GM12878 (cell line): ENCODE measurements around the gene RALB. TPM values are rescaled to one million over a fixed set of nuclear protein-coding genes. Genes with fewer than 3 reads are reported as not detected.

Experiments
- ATAC-seq: fragments of 200-7000 bp; cut with Tn5 transposase; 3 replicates; pipeline ENCODE4 v1.9.1; 2020; ENCODE audit warnings: mild to moderate bottlenecking, moderate library complexity
- BruUV-seq: library from RNA; stranded (reverse); fragments of 400-500 nt; replicated peaks from 2 replicates; lab custom pipeline; 2021; lab: Mats Ljungman, UMichigan
- CTCF ChIA-PET: fragments of 300-600 bp; sonication (Branson Sonifier 250); formaldehyde crosslinking; extraction: SDS; loops from one replicate; lab custom pipeline; 2021; ENCODE audit warnings: inconsistent platforms; lab: Yijun Ruan, JAX
- POLR2A ChIA-PET: fragments of 350-600 bp; formaldehyde crosslinking; extraction: SDS; loops from one replicate; lab custom pipeline; 2021; ENCODE audit warnings: inconsistent platforms; lab: Charles Lee
- RAD21 ChIA-PET: fragments of 300-600 bp; sonication (Branson Sonifier 250); formaldehyde crosslinking; loops from one replicate; lab custom pipeline; 2023; ENCODE audit warnings: antibody characterized with exemption; ENCODE audit not compliant: unreplicated experiment; lab: Charles Lee
- SMC1A ChIA-PET: fragments of 300-600 bp; sonication (Branson Sonifier 250); formaldehyde crosslinking; loops from one replicate; lab custom pipeline; 2023; ENCODE audit not compliant: unreplicated experiment, uncharacterized antibody; lab: Charles Lee
- DNase-seq: peaks from one replicate; pipeline ENCODE4 v3.0.0-alpha.2; 2011; ENCODE audit warnings: low read depth, low spot score
- FAIRE-seq: peaks from 3 replicates; lab custom pipeline; 2011; peaks lifted over from hg19 to GRCh38; lab: Jason Lieb, UNC
- H2AFZ ChIP-seq: 2 replicates; pipeline ENCODE4 v1.6.0; 2011; ENCODE audit warnings: low read depth, low read length, control low read depth; ENCODE audit not compliant: control insufficient read depth
- H3K27ac ChIP-seq: 2 replicates; pipeline ENCODE4 v1.5.1; 2011; ENCODE audit warnings: control low read depth; ENCODE audit not compliant: control insufficient read depth, insufficient read depth
- H3K27me3 ChIP-seq, 2 experiments: replicated peaks in 1 of 2; 2 replicates each; pipeline versions ENCODE4 v1.6.0 to v1.6.1; 2011; ENCODE audit warnings: low read length in 1 of 2; ENCODE audit not compliant: control insufficient read depth in 2 of 2, insufficient read depth in 2 of 2
- H3K36me3 ChIP-seq, 2 experiments: 2 replicates each; pipeline ENCODE4 v1.5.1; 2011; ENCODE audit warnings: low read length in 1 of 2; ENCODE audit not compliant: control insufficient read depth in 2 of 2, insufficient read depth in 2 of 2
- H3K4me1 ChIP-seq: 2 replicates; pipeline ENCODE4 v1.6.1; 2011; ENCODE audit warnings: mild to moderate bottlenecking, low read length, moderate library complexity, mixed read lengths; ENCODE audit not compliant: control insufficient read depth, insufficient read depth
- H3K4me2 ChIP-seq: 2 replicates; pipeline ENCODE4 v1.6.0; 2011; ENCODE audit warnings: control low read depth; ENCODE audit not compliant: control insufficient read depth, insufficient read depth
- H3K4me3 ChIP-seq: fragments of 200-600 bp; sonication (generic); 2 replicates; pipeline ENCODE4 v1.5.1; 2016
- H3K79me2 ChIP-seq: 2 replicates; pipeline ENCODE4 v1.6.0; 2011; ENCODE audit warnings: low read length; ENCODE audit not compliant: control insufficient read depth, insufficient read depth
- H3K9ac ChIP-seq: 2 replicates; pipeline ENCODE4 v1.8.0; 2011; ENCODE audit warnings: low read length, control low read depth, mixed read lengths; ENCODE audit not compliant: control insufficient read depth, insufficient read depth
- H3K9me3 ChIP-seq: replicated peaks from 3 replicates; pipeline ENCODE4 v1.5.1; 2011; ENCODE audit warnings: mild to moderate bottlenecking, low read length; ENCODE audit not compliant: control insufficient read depth, insufficient read depth
- H4K20me1 ChIP-seq: 2 replicates; pipeline ENCODE4 v1.6.0; 2011; ENCODE audit not compliant: control insufficient read depth, insufficient read depth
- EZH2 ChIP-seq: IDR thresholded peaks from 2 replicates; pipeline ENCODE4 v1.6.1; 2012; ENCODE audit warnings: low read depth, mild to moderate bottlenecking, control low read depth, inconsistent platforms, low read length, borderline replicate concordance; ENCODE audit not compliant: control insufficient read depth
- HCFC1 ChIP-seq: fragments of 150-350 bp; IDR thresholded peaks from 2 replicates; pipeline ENCODE4 v1.6.1; 2014; ENCODE audit warnings: low read length
- HDAC6 ChIP-seq: fragments of 200-600 bp; sonication (generic); IDR thresholded peaks from one replicate; pipeline ENCODE4 v1.8.0; 2017; ENCODE audit warnings: antibody characterized with exemption; ENCODE audit not compliant: unreplicated experiment
- MYC ChIP-seq: IDR thresholded peaks from 2 replicates; pipeline ENCODE4 v1.6.1; 2011; ENCODE audit warnings: mild to moderate bottlenecking, low read length, moderate library complexity, inconsistent platforms; ENCODE audit not compliant: insufficient read depth, insufficient replicate concordance, insufficient read length, severe bottlenecking
- NR2F1 ChIP-seq: fragments of 450-650 bp; conservative IDR thresholded peaks from 2 replicates; pipeline ENCODE4 v1.6.1; 2017; ENCODE audit warnings: mild to moderate bottlenecking
- SIN3A ChIP-seq: IDR thresholded peaks from 2 replicates; pipeline ENCODE4 v1.6.1; 2012; ENCODE audit warnings: low read depth, low read length, improper control_type of control experiment
- SMARCA5 ChIP-seq: fragments of 450-650 bp; IDR thresholded peaks from 2 replicates; pipeline ENCODE4 v1.6.1; 2017; ENCODE audit warnings: mild to moderate bottlenecking
- TBL1XR1 ChIP-seq: IDR thresholded peaks from 2 replicates; pipeline ENCODE4 v1.6.1; 2012; ENCODE audit warnings: low read depth, low read length, improper control_type of control experiment
- TCF3 ChIP-seq: IDR thresholded peaks from 2 replicates; pipeline ENCODE4 v1.6.1; 2012; ENCODE audit warnings: low read depth, mild to moderate bottlenecking, low read length, borderline replicate concordance; ENCODE audit not compliant: insufficient read depth
- ZZZ3 ChIP-seq: IDR thresholded peaks from 2 replicates; pipeline ENCODE4 v1.6.1; 2011; ENCODE audit warnings: low read depth; ENCODE audit not compliant: control insufficient read depth, insufficient read length
- whole genome bisulfite sequencing: methylation state at CpG from one replicate; pipeline ENCODE4 v1.1.6; 2016; ENCODE audit warnings: low lambda C conversion rate; ENCODE audit not compliant: insufficient replicate concordance, insufficient coverage; ENCODE audit errors: missing lambda C conversion rate; 5-methylcytosine and 5-hydroxymethylcytosine counted together
- in situ Hi-C: fragments of 300-500 bp; cut with MboI; formaldehyde crosslinking; loops from 9 replicates; pipeline ENCODE4 v1.14.3; 2018; ENCODE audit warnings: mixed read lengths
- intact Hi-C: fragments of 100-400 bp; cut with micrococcal nuclease; formaldehyde crosslinking; loops from one replicate; pipeline ENCODE4 v1.14.2; 2022; ENCODE audit not compliant: unreplicated experiment
- polyA plus RNA-seq, 11 experiments: library from polyadenylated mRNA; depleted of rRNA in 4 of 11; unstranded in 6 of 11; stranded (reverse) in 5 of 11; fragments of >200 nt; fragmentation: Nextera tagmentation in 4 of 11; fragmentation: Illumina TruSeq in 1 of 11; extraction: Ambion mirVana in 4 of 11; extraction: Trizol in 1 of 11; gene quantifications; 1 replicate in 1 of 11; 2 replicates in 10 of 11; pipeline versions ENCODE4 v1.2.1 to v1.2.3, GENCODE V29; 2011 to 2016; ENCODE audit warnings: inconsistent platforms in 2 of 11, missing spikeins in 2 of 11, low read depth in 1 of 11
- total RNA-seq, 4 experiments: library from RNA; depleted of rRNA in 3 of 4; stranded (reverse); fragments of >200 nt in 3 of 4; fragmentation: Illumina TruSeq in 1 of 4; extraction: Trizol in 1 of 4; gene quantifications; 2 replicates each; pipeline versions ENCODE4 v1.2.1 to v1.2.3, GENCODE V29; 2013 to 2021
- TF ChIP-seq, protein P1 (sequence below): fragments of 450-650 bp; IDR thresholded peaks from 2 replicates; pipeline ENCODE4 v1.6.1; 2018; ENCODE audit warnings: borderline replicate concordance, mild to moderate bottlenecking; ENCODE audit not compliant: partially characterized antibody
- TF ChIP-seq, protein P2 (sequence below): fragments of 450-650 bp; IDR thresholded peaks from 2 replicates; pipeline ENCODE4 v1.6.1; 2017; ENCODE audit warnings: mild to moderate bottlenecking, moderate library complexity

Gene RALB
- total and polyA plus RNA-seq, 10 of the 15 experiments (the other 5 are each of a cell fraction or from before 2014, with no cell fraction given) = 8.3 to 54.0 (median 24.2) TPM

DNA sequence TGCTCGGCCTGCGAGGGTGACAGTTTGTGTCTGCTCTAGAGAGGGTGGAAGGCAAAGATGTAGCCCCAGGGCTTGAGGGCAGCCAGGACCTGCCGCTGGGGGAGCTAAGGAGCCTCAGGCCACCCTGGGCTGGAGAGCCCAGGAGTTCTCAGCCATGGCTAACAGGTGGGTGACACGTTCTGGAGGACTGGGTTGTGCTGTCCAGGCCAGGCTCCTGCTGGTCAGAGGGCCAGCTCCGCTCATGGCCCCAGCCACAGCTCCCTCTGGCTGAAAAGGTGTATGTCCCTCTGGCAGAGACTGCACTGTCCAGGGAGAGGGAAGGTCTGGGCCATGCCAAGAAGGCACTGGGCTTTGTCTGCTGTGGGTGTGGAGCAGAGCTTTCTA is 48.6 kb upstream of the RALB start (continued):
- TF ChIP-seq, protein P1, sequence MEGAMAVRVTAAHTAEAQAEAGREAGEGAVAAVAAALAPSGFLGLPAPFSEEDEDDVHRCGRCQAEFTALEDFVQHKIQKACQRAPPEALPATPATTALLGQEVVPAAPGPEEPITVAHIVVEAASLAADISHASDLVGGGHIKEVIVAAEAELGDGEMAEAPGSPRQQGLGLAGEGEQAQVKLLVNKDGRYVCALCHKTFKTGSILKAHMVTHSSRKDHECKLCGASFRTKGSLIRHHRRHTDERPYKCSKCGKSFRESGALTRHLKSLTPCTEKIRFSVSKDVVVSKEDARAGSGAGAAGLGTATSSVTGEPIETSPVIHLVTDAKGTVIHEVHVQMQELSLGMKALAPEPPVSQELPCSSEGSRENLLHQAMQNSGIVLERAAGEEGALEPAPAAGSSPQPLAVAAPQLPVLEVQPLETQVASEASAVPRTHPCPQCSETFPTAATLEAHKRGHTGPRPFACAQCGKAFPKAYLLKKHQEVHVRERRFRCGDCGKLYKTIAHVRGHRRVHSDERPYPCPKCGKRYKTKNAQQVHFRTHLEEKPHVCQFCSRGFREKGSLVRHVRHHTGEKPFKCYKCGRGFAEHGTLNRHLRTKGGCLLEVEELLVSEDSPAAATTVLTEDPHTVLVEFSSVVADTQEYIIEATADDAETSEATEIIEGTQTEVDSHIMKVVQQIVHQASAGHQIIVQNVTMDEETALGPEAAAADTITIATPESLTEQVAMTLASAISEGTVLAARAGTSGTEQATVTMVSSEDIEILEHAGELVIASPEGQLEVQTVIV = no peak
- TF ChIP-seq TCF3 = no peak
- TF ChIP-seq SMARCA5 = no peak
- TF ChIP-seq, all 136 proteins: peak for 0

DNA sequence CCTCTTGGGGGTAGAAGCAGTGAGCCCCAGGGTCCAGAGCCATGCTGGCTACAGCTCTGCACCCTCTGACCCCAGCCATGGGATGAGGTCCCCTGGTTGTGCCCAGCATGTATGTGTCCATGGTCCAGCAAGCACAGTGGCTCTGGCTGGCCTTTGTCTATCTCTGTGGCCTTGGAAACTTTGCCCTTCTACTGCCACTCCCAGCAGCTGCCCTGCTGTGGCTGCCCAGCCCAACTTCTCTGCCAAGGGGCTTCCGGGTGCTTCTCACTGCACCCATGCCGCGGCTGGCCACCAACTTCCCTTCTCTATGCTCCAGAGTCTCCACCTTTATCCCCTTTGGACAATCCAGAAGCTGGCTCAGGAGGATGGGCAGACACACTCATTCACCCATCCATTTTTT is 48.2 kb upstream of the RALB start:
- Histone ChIP-seq H3K79me2 (no peaks in the 10 kb centered on the region), H3K27ac (no peak overlapping the region), H3K4me3 (no peak overlapping the region), H4K20me1 (no peaks in the 10 kb centered on the region), H3K4me1 (no peaks in the 10 kb centered on the region; the same call in 1 of the 2 replicates)
- SMC1A ChIA-PET = interaction anchor here (1.1 to 3.3 kb wide), 3 partner anchors 8 to 109 kb away, joined by 4 to 29 read pairs (median 4); no protein-coding TSS in a partner anchor
- TF ChIP-seq NR2F1 = no peak
- TF ChIP-seq HDAC6 = no peak
- TF ChIP-seq TBL1XR1 = no peak
- no peak for TF ChIP-seq EZH2
- TF ChIP-seq ZZZ3 = no peak
- TF ChIP-seq MYC = no peak
- TF ChIP-seq HCFC1 = no peak
- no peak for TF ChIP-seq SIN3A
- TF ChIP-seq, protein P2, sequence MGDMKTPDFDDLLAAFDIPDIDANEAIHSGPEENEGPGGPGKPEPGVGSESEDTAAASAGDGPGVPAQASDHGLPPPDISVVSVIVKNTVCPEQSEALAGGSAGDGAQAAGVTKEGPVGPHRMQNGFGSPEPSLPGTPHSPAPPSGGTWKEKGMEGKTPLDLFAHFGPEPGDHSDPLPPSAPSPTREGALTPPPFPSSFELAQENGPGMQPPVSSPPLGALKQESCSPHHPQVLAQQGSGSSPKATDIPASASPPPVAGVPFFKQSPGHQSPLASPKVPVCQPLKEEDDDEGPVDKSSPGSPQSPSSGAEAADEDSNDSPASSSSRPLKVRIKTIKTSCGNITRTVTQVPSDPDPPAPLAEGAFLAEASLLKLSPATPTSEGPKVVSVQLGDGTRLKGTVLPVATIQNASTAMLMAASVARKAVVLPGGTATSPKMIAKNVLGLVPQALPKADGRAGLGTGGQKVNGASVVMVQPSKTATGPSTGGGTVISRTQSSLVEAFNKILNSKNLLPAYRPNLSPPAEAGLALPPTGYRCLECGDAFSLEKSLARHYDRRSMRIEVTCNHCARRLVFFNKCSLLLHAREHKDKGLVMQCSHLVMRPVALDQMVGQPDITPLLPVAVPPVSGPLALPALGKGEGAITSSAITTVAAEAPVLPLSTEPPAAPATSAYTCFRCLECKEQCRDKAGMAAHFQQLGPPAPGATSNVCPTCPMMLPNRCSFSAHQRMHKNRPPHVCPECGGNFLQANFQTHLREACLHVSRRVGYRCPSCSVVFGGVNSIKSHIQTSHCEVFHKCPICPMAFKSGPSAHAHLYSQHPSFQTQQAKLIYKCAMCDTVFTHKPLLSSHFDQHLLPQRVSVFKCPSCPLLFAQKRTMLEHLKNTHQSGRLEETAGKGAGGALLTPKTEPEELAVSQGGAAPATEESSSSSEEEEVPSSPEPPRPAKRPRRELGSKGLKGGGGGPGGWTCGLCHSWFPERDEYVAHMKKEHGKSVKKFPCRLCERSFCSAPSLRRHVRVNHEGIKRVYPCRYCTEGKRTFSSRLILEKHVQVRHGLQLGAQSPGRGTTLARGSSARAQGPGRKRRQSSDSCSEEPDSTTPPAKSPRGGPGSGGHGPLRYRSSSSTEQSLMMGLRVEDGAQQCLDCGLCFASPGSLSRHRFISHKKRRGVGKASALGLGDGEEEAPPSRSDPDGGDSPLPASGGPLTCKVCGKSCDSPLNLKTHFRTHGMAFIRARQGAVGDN = no peak
- TF ChIP-seq, all 136 proteins: peak for 0
- DNase-seq (no peak), FAIRE-seq (no peak), ATAC-seq (no peak; the same call in 2 of the 3 replicates)
- no TSS peak for BruUV-seq
- Histone ChIP-seq H3K36me3 (no peaks in the 10 kb centered on the region), H3K27me3 (no peaks in the 10 kb centered on the region), H3K9me3 (no peaks in the 10 kb centered on the region), H2AFZ (no peak overlapping the region), H3K9ac (no peak overlapping the region), H3K4me2 (no peak overlapping the region)
- POLR2A ChIA-PET = no interaction called here
- in situ Hi-C loops = loop anchor here (25.0 kb wide), 1 partner anchor 483 kb away; no protein-coding TSS in a partner anchor
- 39% methylated on average over 3 of the region's 3 CpGs for WGBS
- intact Hi-C loops = no loop called here
- CTCF ChIA-PET = interaction anchor here (0.7 to 6.1 kb wide), 5 partner anchors 19 to 345 kb away, joined by 3 to 63 read pairs (median 3); partner anchors contain the start of gene TMEM185B
- RAD21 ChIA-PET = interaction anchor here (0.9 to 6.3 kb wide), 2 partner anchors 106 to 108 kb away, joined by 4 to 50 read pairs; no protein-coding TSS in a partner anchor
